OCI-LY1 (cell line): Measurements from ENCODE around the gene CTSE.

Source experiments
- H2AFZ ChIP-seq: fragments of 200-600 bp; sonication (generic), shearing (Covaris generic); 2 replicates; pipeline ENCODE4 v1.6.0; 2014; ENCODE audit warnings: antibody characterized with exemption, mild to moderate bottlenecking, low read length
- H3F3A ChIP-seq: fragments of 200-600 bp; sonication (generic), shearing (Covaris generic); 2 replicates; pipeline ENCODE4 v1.6.0; 2014; ENCODE audit warnings: mild to moderate bottlenecking, antibody characterized with exemption, low read length, moderate library complexity; ENCODE audit not compliant: insufficient read depth
- H3K27ac ChIP-seq: fragments of 200-600 bp; sonication (generic); 2 replicates; pipeline ENCODE4 v1.5.1; 2014; ENCODE audit warnings: low read length, mixed run types, mild to moderate bottlenecking, low read depth; ENCODE audit not compliant: poor library complexity, severe bottlenecking
- H3K27me3 ChIP-seq: fragments of 200-600 bp; sonication (generic); 2 replicates; pipeline ENCODE4 v1.6.0; 2014; ENCODE audit warnings: antibody characterized with exemption, mild to moderate bottlenecking, low read length, moderate library complexity; ENCODE audit not compliant: insufficient read depth
- H3K36me3 ChIP-seq: fragments of 200-600 bp; sonication (generic); 2 replicates; pipeline ENCODE4 v1.6.1; 2014; ENCODE audit warnings: mild to moderate bottlenecking, antibody characterized with exemption, low read length, moderate library complexity, mixed read lengths; ENCODE audit not compliant: insufficient read depth
- H3K4me1 ChIP-seq: fragments of 200-600 bp; sonication (generic); 2 replicates; pipeline ENCODE4 v1.5.1; 2014; ENCODE audit warnings: mild to moderate bottlenecking, low read length, moderate library complexity; ENCODE audit not compliant: insufficient read depth, severe bottlenecking
- H3K4me2 ChIP-seq: fragments of 200-600 bp; sonication (generic), shearing (Covaris generic); 2 replicates; pipeline ENCODE4 v1.6.1; 2014; ENCODE audit warnings: low read length
- H3K4me3 ChIP-seq: fragments of 200-600 bp; sonication (generic); 2 replicates; pipeline ENCODE4 v1.5.1; 2014; ENCODE audit warnings: low read length, low read depth, mild to moderate bottlenecking, mixed read lengths; ENCODE audit not compliant: poor library complexity, severe bottlenecking
- H3K79me2 ChIP-seq: fragments of 200-600 bp; shearing (Covaris generic); 2 replicates; pipeline ENCODE4 v1.6.1; 2016; ENCODE audit warnings: mixed run types, low read length, mixed read lengths; ENCODE audit not compliant: insufficient read depth
- H3K9ac ChIP-seq: fragments of 200-600 bp; sonication (generic), shearing (Covaris generic); 2 replicates; pipeline ENCODE4 v1.6.1; 2014; ENCODE audit warnings: mild to moderate bottlenecking, low read length, mixed read lengths
- H3K9me2 ChIP-seq: fragments of 200-600 bp; sonication (generic), shearing (Covaris generic); 2 replicates; pipeline ENCODE4 v1.6.1; 2014; ENCODE audit warnings: low read depth, mild to moderate bottlenecking, low read length, mixed read lengths
- H3K9me3 ChIP-seq: fragments of 200-600 bp; shearing (Covaris generic); 2 replicates; pipeline ENCODE4 v1.6.1; 2014; ENCODE audit warnings: low read length, mixed read lengths
- H4K20me1 ChIP-seq: fragments of 200-600 bp; sonication (generic), shearing (Covaris generic); 2 replicates; pipeline ENCODE4 v1.6.0; 2016; ENCODE audit warnings: mild to moderate bottlenecking, low read length; ENCODE audit not compliant: insufficient read depth
- EZH2 ChIP-seq: fragments of 200-600 bp; sonication (generic), shearing (Covaris generic); IDR thresholded peaks from 2 replicates; pipeline ENCODE4 v1.8.0; 2017; ENCODE audit warnings: borderline replicate concordance, mixed run types, mild to moderate bottlenecking, antibody characterized with exemption, low read length, moderate library complexity, mixed read lengths
- TF ChIP-seq, protein P1 (sequence below): fragments of 200-600 bp; sonication (generic), shearing (Covaris generic); IDR thresholded peaks from 2 replicates; pipeline ENCODE4 v1.5.1; 2017; ENCODE audit warnings: mild to moderate bottlenecking, antibody characterized with exemption, low read length, moderate library complexity, mixed read lengths

CTSE gene

DNA sequence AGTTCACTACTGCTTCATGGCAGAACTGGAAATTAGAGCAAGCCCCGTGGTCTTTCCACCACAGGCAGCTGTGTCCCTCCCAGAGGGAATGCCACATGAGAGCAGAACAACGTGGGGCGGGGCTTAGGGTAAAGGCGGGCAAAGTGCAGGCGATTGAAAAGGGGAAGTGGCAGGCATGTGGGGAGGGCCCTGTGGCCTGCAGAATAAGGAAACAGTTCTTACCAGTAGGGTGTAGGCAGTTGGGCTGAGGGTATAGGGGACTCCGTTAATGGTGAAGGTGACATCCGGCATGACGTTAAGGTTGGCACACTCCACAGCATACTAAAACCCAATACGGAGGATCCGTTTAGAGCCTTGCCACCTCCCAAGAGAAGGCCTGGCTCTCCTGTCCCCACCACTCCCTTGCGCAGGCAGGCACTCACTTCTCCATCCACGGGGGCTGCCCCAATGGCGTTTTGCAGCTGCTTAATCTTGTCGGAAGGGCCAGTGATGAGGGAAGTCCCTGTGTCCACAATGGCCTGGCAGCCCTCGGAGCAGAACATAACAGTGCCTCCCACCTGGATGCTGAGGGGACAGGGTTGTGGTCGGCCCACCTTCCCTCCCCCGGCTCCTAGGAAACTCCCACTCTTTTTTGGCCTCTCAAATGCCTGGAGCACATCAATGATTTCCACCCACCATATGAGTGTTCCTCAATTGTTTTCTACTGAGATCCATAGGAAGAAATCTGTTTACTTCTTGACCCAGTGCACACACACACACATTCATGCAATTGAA lies 11.4 kb downstream of the CTSE start:
- H3K27ac ChIP-seq = peak overlapping the region; percentile 1
- no peaks in the 10 kb centered on the region for H3K79me2 ChIP-seq
- H4K20me1 ChIP-seq = no peaks in the 10 kb centered on the region
- TF ChIP-seq, protein P1, sequence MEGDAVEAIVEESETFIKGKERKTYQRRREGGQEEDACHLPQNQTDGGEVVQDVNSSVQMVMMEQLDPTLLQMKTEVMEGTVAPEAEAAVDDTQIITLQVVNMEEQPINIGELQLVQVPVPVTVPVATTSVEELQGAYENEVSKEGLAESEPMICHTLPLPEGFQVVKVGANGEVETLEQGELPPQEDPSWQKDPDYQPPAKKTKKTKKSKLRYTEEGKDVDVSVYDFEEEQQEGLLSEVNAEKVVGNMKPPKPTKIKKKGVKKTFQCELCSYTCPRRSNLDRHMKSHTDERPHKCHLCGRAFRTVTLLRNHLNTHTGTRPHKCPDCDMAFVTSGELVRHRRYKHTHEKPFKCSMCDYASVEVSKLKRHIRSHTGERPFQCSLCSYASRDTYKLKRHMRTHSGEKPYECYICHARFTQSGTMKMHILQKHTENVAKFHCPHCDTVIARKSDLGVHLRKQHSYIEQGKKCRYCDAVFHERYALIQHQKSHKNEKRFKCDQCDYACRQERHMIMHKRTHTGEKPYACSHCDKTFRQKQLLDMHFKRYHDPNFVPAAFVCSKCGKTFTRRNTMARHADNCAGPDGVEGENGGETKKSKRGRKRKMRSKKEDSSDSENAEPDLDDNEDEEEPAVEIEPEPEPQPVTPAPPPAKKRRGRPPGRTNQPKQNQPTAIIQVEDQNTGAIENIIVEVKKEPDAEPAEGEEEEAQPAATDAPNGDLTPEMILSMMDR = no peak
- TF ChIP-seq EZH2 = no peak
- H3K9ac ChIP-seq = no peak overlapping the region; the same call in 1 of the 2 replicates
- no peaks in the 10 kb centered on the region for H3K9me2 ChIP-seq
- peaks cover 19% of the 10 kb centered on the region for H3K4me1 ChIP-seq
- no peaks in the 10 kb centered on the region for H3K36me3 ChIP-seq
- no peaks in the 10 kb centered on the region for H3F3A ChIP-seq
- H3K4me2 ChIP-seq = peak overlapping the region; percentile 38
- H3K27me3 ChIP-seq = no peaks in the 10 kb centered on the region
- H3K4me3 ChIP-seq = peak overlapping the region; percentile 18
- H3K9me3 ChIP-seq = no peaks in the 10 kb centered on the region
- H2AFZ ChIP-seq = peak overlapping the region; percentile 54; the same call in 1 of the 2 replicates

- Histone ChIP-seq H3K4me1 (peaks cover 19% of the 10 kb centered on the region), H3K9ac (no peak overlapping the region), H3K79me2 (no peaks in the 10 kb centered on the region), H3K9me3 (no peaks in the 10 kb centered on the region), H3K9me2 (no peaks in the 10 kb centered on the region), H3K36me3 (no peaks in the 10 kb centered on the region), H3K27me3 (no peaks in the 10 kb centered on the region), H3F3A (no peaks in the 10 kb centered on the region), H3K4me2 (no peak overlapping the region), H3K4me3 (no peak overlapping the region), H2AFZ (no peak overlapping the region), H3K27ac (no peak overlapping the region), H4K20me1 (no peaks in the 10 kb centered on the region)
- TF ChIP-seq, protein P1 = no peak
- TF ChIP-seq EZH2 = no peak
Measured at GRCh38 chr1:206011057-206011456, 12.6 kb downstream of the CTSE start.

DNA sequence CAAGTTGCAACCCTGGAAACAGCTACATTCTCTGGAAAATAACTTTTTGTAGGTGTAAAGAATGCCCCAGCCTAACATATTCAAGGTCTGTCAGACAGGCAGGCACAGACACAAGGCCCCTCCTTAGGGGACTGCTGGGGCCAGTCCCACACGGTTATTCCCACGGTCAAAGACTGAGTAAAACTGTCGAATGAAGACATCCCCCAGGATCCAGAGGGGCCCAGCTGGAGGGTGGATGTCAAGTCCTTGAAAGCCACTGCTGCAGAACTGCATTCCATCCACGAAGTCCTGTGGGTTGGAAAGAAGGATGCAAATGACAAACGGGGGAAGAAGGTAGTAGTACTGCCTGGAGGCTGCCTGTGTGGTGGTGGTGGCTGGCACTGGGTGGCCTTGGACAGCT lies 13.6 kb downstream of the CTSE start:
- Histone ChIP-seq H3K4me2 (no peak overlapping the region), H3K27me3 (no peaks in the 10 kb centered on the region), H3K79me2 (no peaks in the 10 kb centered on the region), H3K9ac (no peak overlapping the region), H3K36me3 (no peaks in the 10 kb centered on the region), H4K20me1 (no peaks in the 10 kb centered on the region), H3K4me3 (no peak overlapping the region), H3K27ac (no peak overlapping the region), H3K9me2 (no peaks in the 10 kb centered on the region), H3F3A (no peaks in the 10 kb centered on the region), H3K4me1 (peaks cover 19% of the 10 kb centered on the region), H3K9me3 (no peaks in the 10 kb centered on the region), H2AFZ (no peak overlapping the region)
- TF ChIP-seq, protein P1 = no peak
- no peak for TF ChIP-seq EZH2
